NOMO-1 (cell line): Measurements from ENCODE around the gene TREML2.
A peak's percentile ranks its signal among the peaks of the same experiment; 100 is the strongest.
"Not testable (repeated sequence)": the region's sequence is repeated elsewhere in the genome, so short reads cannot be mapped to it uniquely, and the experiment has no call there.

ENCODE experiments used
- DNase-seq, 2 experiments: peaks; one replicate each; lab custom pipeline; 2025; ENCODE audit not compliant: unreplicated experiment in 2 of 2; lab: John Stamatoyannopoulos, UW

TREML2 gene

GRCh38 chr6:41200901-41201763 is at the start of gene TREML2:
TSS of gene TREML2 (minus strand) at chr6:41201149. CDS start at chr6:41201008, 141 bp downstream.
- DNase-seq, result peak; percentile 63 to 76

DNA sequence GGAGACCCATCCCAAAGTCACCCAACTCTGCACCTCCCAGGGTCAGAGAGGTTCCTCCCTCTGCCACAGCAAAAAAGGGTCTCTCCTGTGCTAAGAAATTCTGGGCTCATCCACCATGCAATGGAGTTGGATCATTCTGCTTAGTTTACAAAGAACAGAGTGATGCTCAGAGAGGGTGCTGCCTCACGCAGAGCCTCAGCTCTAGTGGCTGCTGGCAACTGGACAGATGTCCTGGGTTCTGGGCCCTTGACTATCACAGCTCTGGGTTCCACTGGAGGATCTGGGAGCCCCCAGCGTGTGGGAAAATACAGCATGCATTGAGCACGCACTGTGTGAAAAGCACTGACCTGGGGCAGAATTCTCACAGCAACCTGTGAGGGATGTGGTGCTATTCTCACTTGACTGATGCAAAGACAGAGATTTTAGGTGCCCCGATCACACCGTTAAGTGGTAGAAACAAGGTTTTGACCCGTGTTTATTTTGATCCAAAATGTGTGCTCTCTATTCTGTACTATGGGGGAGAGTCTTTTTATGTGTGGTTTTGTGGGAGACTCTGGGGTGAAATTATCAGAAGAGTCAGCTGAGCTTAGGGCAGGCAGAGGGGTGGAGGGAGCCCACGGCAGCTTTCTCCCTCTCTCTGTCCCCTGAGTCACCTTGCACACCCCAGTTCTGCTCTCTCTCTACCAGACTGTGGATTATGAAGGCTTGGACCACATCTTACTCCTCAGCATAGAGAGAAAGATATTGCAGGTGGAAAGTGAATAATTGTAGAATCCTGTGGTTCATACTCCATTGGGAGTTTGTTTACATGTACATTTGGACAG is 47.1 kb upstream of the TREML2 start:
- no peak for DNase-seq

- no peak for DNase-seq
Observed at GRCh38 chr6:41247288-41247865, 46.4 kb upstream of the TREML2 start.

- DNase-seq, result not testable (repeated sequence)
Observed at GRCh38 chr6:41246529-41246928, 45.6 kb upstream of the TREML2 start.

DNA sequence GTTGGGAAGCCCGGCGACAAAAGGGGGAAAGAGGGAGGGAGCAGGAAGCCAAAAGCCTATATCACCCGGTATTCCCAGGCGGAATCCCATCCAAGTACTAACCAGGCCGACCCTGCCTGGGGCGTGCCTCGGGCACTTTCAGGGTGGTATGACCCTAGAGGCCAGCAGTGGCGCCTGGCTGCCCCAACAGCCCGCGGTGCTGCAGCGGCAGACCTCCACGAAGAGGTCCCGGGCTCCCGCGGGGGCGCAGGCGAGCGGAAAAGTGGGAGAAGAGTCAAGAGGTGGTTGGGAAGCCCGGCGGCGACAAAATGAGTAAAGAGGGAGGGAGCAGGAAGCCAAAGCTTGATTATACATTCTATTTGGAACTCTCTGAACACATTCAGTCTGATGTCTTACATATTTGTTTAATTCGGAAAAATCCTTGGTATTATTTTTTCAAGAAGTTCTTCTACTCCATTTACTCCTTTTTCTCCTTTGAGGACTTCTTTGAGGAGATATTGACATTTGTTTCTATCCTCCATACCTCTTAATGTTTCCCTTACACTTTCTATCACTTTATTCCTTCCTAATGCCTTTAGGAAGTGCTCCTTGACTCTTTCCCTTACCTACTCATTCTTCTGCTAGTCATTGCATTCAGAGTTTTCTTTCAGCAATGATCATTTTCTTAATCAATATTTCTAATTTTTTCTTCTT is 38.7 kb upstream of the TREML2 start:
- DNase-seq, result no peak

- no peak for DNase-seq
Observed at GRCh38 chr6:41237128-41237527, 36.2 kb upstream of the TREML2 start.

DNA sequence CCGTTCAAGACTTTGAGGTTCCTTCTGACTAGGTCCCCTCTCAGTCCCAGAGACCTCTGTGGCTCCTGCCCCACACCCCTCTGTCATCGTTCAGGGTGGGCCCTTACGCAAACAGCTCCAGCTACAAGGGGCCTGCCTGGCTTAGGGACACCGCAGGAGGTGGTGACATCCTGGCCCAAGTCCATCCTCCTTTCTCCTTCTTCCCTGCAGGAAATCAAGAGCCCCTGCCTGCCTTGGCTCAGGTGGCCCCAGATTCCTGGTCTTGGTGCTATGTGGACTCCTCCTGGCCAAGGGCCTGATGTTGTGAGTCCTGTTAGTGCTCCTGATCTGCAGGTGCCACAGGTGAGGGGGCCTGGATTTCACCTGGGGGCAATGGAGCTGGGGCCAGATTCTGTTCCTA is 35.3 kb upstream of the TREML2 start:
- DNase-seq, result no peak

DNA sequence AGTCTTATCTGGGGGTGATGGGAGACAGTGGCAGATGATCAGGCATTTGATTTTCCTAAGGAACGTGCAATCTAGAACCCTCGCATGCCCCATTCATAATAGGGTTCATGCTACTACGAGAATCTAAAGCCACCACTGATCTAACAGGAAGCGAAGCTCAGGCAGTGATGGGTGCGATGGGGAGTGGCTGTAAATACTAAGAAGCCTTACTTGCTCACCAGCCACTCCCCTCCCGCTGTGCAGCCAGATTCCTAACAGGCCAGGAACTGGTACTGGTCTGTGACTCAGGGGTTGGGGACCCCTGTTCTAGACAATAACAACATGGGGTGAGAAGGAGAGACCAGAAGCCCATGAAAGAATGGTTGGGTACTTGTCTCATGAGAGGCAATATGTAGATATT is 31.7 kb upstream of the TREML2 start:
- DNase-seq, result no peak

- DNase-seq, result no peak
Observed at GRCh38 chr6:41231246-41231645, 30.3 kb upstream of the TREML2 start.

GRCh38 chr6:41229721-41230120 is 28.8 kb upstream of the TREML2 start:
- DNase-seq, result no peak

DNA sequence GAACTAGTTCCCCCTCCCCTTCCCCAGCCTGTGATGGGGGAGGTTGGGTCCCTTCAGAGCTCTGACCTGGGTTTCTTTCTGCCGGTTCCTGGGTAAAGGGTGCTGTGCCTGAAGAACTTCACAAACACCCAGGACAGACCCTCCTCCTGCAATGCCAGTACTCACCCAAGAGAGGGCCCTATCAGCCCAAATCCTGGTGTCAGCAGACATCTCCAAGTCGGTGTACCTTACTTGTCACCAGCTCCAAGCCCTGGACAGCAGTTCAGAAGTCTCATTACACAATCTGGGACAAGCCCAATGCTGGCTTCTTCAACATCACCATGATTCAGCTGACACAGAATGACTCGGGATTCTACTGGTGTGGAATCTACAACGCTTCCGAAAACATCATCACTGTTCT is 27.7 kb upstream of the TREML2 start:
- peak; percentile 20 to 27 for DNase-seq

DNA sequence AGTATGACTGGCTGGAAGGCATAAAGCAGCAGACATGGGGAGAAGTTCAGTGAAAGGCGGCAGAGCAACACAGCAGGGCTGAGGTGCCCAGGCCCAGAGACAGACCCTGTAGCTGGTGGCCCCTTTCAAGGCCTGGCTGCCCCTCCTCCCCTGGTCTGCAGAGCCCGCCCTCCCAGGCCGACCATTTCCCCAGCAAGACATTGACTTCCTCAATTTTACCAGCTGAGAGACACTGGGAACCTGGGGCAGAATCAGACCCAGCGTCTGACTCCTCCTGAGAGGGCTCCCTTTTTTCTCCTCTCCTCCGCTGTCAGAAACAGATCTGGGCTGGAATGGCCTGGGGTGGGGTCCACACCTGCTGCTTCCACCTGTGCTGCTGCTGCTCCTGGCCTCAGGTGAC is 27.1 kb upstream of the TREML2 start, which contains the start of gene TREML4:
TSS of gene TREML4 (plus strand) at position 254 of the 400 bp plus-strand sequence. CDS start at position 333, 79 bp downstream.
- DNase-seq, result peak; percentile 45 to 57

GRCh38 chr6:41226752-41227151 is 25.8 kb upstream of the TREML2 start:
- no peak for DNase-seq

DNA sequence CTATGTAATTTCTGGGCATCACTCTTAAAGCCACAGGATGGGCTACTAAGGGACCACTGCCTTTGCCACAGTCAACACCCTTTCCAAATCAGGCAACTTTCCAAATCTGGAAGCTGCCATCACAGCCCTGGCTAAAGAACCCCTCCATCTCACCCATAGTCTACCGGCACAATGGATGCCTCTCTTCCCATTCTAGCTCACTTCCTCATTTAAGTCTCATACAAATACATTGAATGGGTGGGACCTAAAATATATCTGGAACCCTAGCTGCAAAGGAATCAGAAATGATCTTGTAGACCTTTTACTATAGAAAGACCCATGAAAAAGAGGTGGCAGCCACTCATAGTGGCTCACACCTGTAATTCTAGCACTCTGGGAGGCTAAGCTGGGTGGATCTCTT is 23.9 kb upstream of the TREML2 start:
- no peak for DNase-seq

DNA sequence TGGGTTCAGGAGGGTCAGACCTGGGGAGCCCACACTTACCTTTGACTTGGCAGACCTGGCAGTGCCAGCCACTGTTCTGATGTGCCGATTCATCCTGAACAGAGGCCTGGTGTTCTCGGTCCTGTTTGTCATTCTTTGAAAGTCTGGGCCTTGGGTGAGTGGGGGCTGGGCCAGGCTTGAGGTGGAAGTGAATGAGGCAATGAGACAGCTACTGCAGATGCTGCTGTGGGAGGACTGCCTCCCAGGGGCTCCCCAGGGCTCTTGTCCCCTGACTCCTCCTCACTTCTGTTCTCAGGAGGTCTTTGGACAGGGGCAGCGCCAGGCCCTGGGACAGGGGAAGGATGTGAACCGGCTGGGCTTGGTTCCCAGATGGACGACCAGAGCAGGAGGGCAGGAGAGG is 21.6 kb upstream of the TREML2 start:
- DNase-seq, result peak; percentile 27

- peak in 1 of 2 experiments; percentile 25 for DNase-seq
Observed at GRCh38 chr6:41222045-41222444, 21.1 kb upstream of the TREML2 start.

DNA sequence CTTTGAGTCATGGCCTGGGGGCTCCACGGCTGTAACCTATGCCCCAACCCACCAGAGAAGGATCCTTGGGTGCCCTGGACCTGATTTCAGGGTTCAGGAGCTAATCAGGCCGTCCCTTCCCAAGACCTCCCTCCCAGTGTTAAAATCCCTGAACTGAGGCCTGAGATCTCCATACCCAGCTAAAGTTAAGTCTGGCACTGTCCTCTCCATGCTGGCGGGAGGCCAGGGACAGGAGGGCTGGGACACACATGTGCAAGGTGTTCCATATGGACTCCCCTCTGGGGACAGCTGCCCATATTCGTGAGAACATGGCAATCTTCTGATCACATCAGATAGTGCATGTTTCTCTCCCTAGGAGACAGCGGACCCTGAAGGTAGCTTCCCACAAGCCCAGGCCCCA is 15.7 kb upstream of the TREML2 start:
- DNase-seq, result no peak

DNA sequence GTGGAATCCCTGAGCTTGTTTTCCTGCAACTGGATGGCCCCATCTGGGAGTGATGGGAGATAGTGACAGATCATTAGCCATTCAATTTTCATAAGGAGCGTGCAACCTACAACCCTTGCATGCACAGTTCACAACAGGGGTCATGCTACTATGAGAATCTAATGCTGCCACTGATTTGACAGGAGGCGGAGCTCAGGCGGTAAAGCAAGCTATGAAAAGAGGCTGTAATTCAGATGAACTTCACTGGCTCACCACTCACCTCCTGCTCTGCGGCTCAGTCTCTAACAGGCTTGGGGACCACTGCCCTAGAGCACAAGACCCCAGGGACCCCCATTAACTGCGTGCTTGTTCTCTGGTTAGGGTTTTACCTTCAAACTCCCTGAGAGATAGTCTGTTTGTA is 14.8 kb upstream of the TREML2 start:
- no peak for DNase-seq

DNA sequence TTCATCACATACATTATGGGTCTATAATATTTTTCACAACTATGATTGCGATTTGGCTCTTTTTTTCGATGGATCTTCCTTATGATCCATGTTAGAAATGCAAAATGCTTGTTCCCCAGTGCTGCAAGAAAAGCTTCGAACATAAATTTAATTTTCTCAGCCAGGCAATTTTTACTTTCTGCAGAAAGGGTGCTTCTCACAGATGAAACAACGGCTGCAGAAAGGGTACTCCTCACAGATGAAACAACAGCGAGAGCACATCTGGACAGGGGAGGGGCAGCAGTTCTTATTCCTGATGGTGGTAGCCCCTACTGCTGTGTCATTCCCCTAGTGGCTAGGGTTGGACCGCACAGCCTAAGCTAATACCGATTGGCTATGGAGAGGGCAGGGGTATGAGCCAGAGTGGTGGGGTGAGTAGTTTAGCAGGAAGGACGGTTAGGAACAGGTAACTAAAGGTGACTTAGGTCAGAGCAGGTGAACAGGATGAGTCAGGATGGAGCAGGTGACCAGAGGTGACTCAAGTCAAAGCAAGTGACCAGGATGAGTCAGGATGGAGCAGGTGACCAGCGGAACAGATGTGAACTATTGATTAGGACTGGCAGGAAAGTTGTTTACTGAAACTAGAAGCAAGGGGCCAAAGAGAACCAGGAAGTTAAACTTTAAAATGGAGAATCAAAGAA is 13.8 kb upstream of the TREML2 start:
- no peak for DNase-seq
